Measurements from ENCODE around the gene SLC27A3. TPM values are rescaled to one million over a fixed set of nuclear protein-coding genes. Genes with fewer than 3 reads are reported as not detected.

SLC27A3 gene
- total and polyA plus RNA-seq, 2 donors (not counting 3 experiments of a cell fraction or from before 2014, with no cell fraction given) = 26.6 to 34.3 TPM

GRCh38 chr1:153727463-153728304 lies 47.5 kb upstream of the SLC27A3 start, which contains the start of gene INTS3:
INTS3 (plus strand) TSS chr1:153728050; CDS start chr1:153728635, 585 bp downstream.
- FAIRE-seq (peak; percentile 99), DNase-seq (ENCODE audit: low read depth, low spot score) (peak; percentile 100)
- H4K20me1 ChIP-seq (replicated peaks; ENCODE audit: control insufficient read depth, extremely low read depth, insufficient read depth, low read length) = no peaks in the 10 kb centered on the region
- POLR2A ChIA-PET = interaction anchor here (0.6 to 1.1 kb wide), 13 partner anchors 8 to 1418 kb away, joined by 3 to 8 read pairs (median 4); no protein-coding TSS in a partner anchor
- peaks cover 4% of the 10 kb centered on the region for H3K79me2 ChIP-seq (ENCODE audit: control insufficient read depth, insufficient read depth, low read length)
- peak within 1 kb of the TSS; percentile 57 to 68 (median 59) for H3K4me3 ChIP-seq (replicated peaks in 1 of 3; ENCODE audit: insufficient read depth in 1 of 3, low read depth in 1 of 3, low read length in 3 of 3)
- CTCF ChIA-PET = interaction anchor here (0.6 to 2.8 kb wide), 12 partner anchors 11 to 219 kb away, joined by 3 to 7 read pairs (median 4); partner anchors contain the start of gene DENND4B
- peaks cover 18% of the 10 kb centered on the region for H3K4me1 ChIP-seq (ENCODE audit: control insufficient read depth, extremely low read depth, insufficient read depth, low read length)
- no peaks in the 10 kb centered on the region for H3K9me1 ChIP-seq (replicated peaks; ENCODE audit: control insufficient read depth, extremely low read depth, insufficient read depth, low read length)
- intact Hi-C loops (cut with micrococcal nuclease) (loop anchor here (1.0 kb wide), 2 partner anchors 22 to 29 kb away; no protein-coding TSS in a partner anchor), dilution Hi-C loops (cut with MboI; ENCODE audit: extremely low pct_ligation_motif_present, low sequenced_read_pairs) (no loop called here)
- no peaks in the 10 kb centered on the region for H3K9me3 ChIP-seq (replicated peaks; ENCODE audit: control insufficient read depth, insufficient read depth, low read length)
- peak within 1 kb of the TSS; percentile 99 for H2AFZ ChIP-seq (ENCODE audit: low read depth, low read length)
- H3K36me3 ChIP-seq (ENCODE audit: control insufficient read depth in 2 of 2, extremely low read depth in 1 of 2, insufficient read depth in 2 of 2, low read length in 2 of 2) = no peaks in the 10 kb centered on the region
- H3K27ac ChIP-seq (ENCODE audit: insufficient read depth, low read depth, low read length) = peak within 1 kb of the TSS; percentile 77
- H3K4me2 ChIP-seq (ENCODE audit: insufficient read depth, low read length) = peak within 1 kb of the TSS; percentile 85
- peak within 1 kb of the TSS; percentile 82 for H3K9ac ChIP-seq (replicated peaks; ENCODE audit: extremely low read depth, insufficient read depth, low read length)
- BruUV-seq (replicated peaks) = no TSS peak
- TF ChIP-seq POLR2A (IDR thresholded peaks at IDR 0.05; ENCODE audit: low read depth, low read length) (peak; percentile 82), FOS (IDR thresholded peaks at IDR 0.05; ENCODE audit: borderline replicate concordance, insufficient read depth, low read length) (no peak)
- TF ChIP-seq, protein P1, sequence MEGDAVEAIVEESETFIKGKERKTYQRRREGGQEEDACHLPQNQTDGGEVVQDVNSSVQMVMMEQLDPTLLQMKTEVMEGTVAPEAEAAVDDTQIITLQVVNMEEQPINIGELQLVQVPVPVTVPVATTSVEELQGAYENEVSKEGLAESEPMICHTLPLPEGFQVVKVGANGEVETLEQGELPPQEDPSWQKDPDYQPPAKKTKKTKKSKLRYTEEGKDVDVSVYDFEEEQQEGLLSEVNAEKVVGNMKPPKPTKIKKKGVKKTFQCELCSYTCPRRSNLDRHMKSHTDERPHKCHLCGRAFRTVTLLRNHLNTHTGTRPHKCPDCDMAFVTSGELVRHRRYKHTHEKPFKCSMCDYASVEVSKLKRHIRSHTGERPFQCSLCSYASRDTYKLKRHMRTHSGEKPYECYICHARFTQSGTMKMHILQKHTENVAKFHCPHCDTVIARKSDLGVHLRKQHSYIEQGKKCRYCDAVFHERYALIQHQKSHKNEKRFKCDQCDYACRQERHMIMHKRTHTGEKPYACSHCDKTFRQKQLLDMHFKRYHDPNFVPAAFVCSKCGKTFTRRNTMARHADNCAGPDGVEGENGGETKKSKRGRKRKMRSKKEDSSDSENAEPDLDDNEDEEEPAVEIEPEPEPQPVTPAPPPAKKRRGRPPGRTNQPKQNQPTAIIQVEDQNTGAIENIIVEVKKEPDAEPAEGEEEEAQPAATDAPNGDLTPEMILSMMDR (IDR thresholded peaks at IDR 0.05; ENCODE audit: extremely low read depth in 1 of 2, insufficient read depth in 1 of 2, low read depth in 1 of 2, low read length in 2 of 2) = no peak
- H3K27me3 ChIP-seq (ENCODE audit: control insufficient read depth in 2 of 2, insufficient read depth in 2 of 2, low read length in 2 of 2) = no peaks in the 10 kb centered on the region
